Kidney epithelial cell (primary cell): Measurements from ENCODE around the gene BANK1. TPM values are rescaled to one million over a fixed set of nuclear protein-coding genes. Genes with fewer than 3 reads are reported as not detected.

ENCODE experiments used
- DNase-seq: peaks from one replicate; pipeline ENCODE4 v3.0.0-alpha.2; 2010; ENCODE audit warnings: low read depth
- H3K27me3 ChIP-seq: 2 replicates; pipeline ENCODE4 v1.6.0; 2011; ENCODE audit warnings: low read length; ENCODE audit not compliant: control insufficient read depth, insufficient read depth
- H3K36me3 ChIP-seq: 2 replicates; pipeline ENCODE4 v1.5.1; 2011; ENCODE audit warnings: low read length; ENCODE audit not compliant: control insufficient read depth, insufficient read depth
- H3K4me3 ChIP-seq: 2 replicates; pipeline ENCODE4 v1.5.1; 2011; ENCODE audit warnings: low read depth, mild to moderate bottlenecking, control low read depth, low read length
- total RNA-seq: library from RNA; depleted of rRNA; stranded (reverse); fragments of >200 nt; gene quantifications from 2 replicates; pipeline ENCODE4 v1.2.3, GENCODE V29; 2015
- TF ChIP-seq, protein P1 (sequence below): IDR thresholded peaks from 2 replicates; pipeline ENCODE4 v1.5.1; 2011; ENCODE audit warnings: mild to moderate bottlenecking, moderate library complexity, low read length, control low read depth, inconsistent platforms; ENCODE audit not compliant: insufficient read depth, poor library complexity, severe bottlenecking

The BANK1 gene
- total RNA-seq, 1 donor from 2014 or later = 1.8 TPM

DNA sequence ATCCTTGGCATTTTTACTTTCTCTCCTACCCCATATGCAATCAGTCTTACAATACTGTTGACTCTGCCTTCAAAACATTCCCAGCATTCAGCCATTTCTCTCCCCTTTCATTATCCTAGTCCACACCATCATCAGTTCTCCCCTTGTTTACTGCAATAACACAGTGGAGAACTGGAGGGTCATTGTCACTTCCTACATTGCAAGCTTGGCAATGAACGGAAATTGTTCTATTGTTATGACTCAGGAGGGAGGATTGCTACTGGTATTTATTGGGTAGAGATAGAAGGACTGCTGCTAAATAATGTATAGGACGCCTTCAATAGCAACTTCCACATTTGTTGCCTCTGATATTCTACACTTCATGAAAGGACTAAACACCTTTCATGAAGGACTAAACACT, 231.8 kb downstream of the BANK1 start:
- Histone ChIP-seq H3K4me3 (no peak overlapping the region), H3K27me3 (no peaks in the 10 kb centered on the region), H3K36me3 (no peaks in the 10 kb centered on the region)
- no peak for DNase-seq
- TF ChIP-seq, protein P1, sequence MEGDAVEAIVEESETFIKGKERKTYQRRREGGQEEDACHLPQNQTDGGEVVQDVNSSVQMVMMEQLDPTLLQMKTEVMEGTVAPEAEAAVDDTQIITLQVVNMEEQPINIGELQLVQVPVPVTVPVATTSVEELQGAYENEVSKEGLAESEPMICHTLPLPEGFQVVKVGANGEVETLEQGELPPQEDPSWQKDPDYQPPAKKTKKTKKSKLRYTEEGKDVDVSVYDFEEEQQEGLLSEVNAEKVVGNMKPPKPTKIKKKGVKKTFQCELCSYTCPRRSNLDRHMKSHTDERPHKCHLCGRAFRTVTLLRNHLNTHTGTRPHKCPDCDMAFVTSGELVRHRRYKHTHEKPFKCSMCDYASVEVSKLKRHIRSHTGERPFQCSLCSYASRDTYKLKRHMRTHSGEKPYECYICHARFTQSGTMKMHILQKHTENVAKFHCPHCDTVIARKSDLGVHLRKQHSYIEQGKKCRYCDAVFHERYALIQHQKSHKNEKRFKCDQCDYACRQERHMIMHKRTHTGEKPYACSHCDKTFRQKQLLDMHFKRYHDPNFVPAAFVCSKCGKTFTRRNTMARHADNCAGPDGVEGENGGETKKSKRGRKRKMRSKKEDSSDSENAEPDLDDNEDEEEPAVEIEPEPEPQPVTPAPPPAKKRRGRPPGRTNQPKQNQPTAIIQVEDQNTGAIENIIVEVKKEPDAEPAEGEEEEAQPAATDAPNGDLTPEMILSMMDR = no peak

DNA sequence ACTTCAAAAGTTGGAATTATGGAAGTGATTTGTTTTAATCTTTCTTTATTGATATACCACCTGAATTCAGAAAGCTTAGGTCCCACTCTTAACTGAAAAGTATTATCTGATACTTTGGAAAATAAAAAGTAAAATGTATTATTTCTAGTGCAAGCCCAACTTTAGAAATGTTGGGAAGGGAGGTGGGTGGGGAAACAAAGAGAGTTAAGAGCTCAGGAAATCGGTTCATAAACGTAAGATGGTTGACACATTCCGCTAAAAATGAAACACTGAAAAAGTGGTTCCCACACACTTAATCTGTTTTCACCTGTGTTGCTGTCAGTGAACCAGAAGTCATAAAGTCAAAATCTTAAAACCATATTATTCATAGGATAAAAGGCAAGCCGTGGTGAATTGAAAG, 237.4 kb downstream of the BANK1 start:
- Histone ChIP-seq H3K36me3 (no peaks in the 10 kb centered on the region), H3K27me3 (no peaks in the 10 kb centered on the region), H3K4me3 (no peak overlapping the region)
- TF ChIP-seq, protein P1 = no peak
- DNase-seq = no peak

DNA sequence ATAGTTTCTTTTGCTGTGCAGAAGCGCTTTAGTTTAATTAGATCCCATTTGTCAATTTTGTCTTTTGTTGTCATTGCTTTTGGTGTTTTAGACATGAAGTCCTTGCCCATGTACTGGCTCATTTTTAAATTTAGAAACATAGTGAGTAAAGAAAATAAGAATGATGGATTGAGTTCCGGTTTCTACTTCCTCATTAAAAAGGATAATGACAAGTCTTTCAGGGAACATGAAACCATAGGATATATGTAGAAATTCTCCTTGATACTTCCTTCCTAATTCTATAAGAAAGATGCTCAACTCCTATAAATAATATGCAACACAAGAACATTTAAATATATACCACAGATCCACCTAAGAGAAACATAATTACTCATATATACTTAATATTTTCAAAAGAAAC, 240.9 kb downstream of the BANK1 start:
- Histone ChIP-seq H3K4me3 (no peak overlapping the region), H3K36me3 (no peaks in the 10 kb centered on the region), H3K27me3 (no peaks in the 10 kb centered on the region)
- DNase-seq = no peak
- TF ChIP-seq, protein P1 = no peak

DNA sequence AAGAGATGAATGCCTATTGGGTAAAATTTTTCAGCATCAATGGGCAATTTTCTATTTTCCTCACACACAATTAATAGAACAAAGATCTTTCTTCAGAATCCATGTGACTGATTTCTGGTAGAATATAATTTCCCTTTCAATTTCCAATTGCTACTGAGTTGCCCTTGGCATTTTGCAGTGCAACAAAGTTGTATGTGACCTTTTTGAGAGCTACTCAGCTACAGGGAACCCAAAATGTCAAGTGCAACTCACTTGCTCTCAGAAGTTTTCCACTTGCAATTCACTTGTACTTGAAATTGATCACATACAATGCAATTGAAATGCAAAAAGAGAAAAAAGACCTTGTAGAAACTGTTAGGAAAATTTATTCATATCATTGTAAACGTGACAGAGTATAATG, 245.5 kb downstream of the BANK1 start:
- H3K36me3 ChIP-seq = no peaks in the 10 kb centered on the region
- H3K4me3 ChIP-seq = no peak overlapping the region
- TF ChIP-seq, protein P1 = no peak
- H3K27me3 ChIP-seq = no peaks in the 10 kb centered on the region
- no peak for DNase-seq

DNA sequence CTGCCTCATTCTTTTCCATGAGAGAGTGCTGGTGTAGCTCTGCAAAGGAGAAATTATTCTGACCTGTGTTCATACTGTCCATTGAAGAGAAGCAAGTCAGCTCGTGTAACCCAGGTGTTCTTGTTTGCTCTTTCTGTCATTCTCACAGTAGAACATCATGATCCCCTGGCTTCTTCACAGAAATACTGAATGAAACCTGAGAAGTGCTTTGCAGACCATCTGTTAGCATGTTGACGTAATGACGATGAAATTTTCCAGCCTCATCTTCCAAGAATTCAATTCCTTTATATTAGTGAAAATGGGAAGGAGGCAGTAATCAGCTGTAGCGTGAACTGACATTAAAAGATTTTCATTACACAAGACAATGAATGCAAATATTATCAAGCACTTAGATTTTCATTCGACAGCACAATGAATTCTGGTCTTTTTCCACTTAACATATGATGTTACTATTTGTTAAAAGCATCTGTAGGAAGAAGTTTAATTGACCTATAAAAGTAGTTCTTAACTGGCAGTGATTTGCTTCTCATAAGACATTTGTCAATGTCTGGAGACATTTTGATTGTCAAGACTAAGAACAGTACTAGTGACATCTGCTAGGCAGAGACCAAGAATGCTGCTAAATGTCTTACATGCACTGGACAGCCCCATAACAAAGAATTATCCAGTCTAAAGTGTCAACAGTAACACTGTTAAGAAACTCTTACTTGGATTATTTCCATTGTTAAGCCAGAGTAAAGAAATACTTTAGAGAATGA, 246.3 kb downstream of the BANK1 start:
- H3K4me3 ChIP-seq = no peak overlapping the region
- TF ChIP-seq, protein P1 = no peak

DNA sequence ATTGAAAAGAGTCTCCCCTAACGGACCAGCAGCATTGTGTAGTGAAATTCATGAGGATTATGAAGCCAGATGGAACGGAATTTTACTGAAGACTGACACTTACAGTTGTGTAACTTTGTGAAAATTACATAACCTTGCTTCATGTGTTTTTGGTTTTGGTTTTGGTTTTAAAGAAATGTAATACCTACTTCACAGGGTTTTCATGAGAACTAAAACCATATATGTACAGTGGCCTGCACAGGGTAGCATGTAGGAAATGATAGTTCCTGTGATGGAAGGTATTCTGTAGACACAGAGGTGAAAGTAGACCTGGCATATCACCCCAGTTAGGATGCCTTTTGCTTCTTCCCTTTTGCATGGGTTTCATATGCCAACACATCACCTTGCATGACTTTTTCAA, 247.0 kb downstream of the BANK1 start:
- no peak for DNase-seq
- no peaks in the 10 kb centered on the region for H3K27me3 ChIP-seq
- no peak overlapping the region for H3K4me3 ChIP-seq
- TF ChIP-seq, protein P1 = no peak
- H3K36me3 ChIP-seq = no peaks in the 10 kb centered on the region

More for the DNA sequence above, 246.3 kb downstream of the BANK1 start:
- no peak for DNase-seq
- Histone ChIP-seq H3K27me3 (no peaks in the 10 kb centered on the region), H3K36me3 (no peaks in the 10 kb centered on the region)
